Activated T-cell treated with anti-CD3 and anti-CD28 coated beads, Interleukin-2, amount 50 U/mL, for 4 hours (primary cell): Measurements from ENCODE around the gene CEP72. TPM values are rescaled to one million over a fixed set of nuclear protein-coding genes. Genes with fewer than 3 reads are reported as not detected.

Experiments
- ATAC-seq, 2 donors: fragments of 200-7000 bp; cut with Tn5 transposase; one replicate each; pipeline ENCODE4 v1.10.0; 2021
- DNase-seq: peaks from one replicate; pipeline ENCODE4 v3.0.0-alpha.2; 2020
- H3K27me3 Mint-ChIP-seq: one replicate; pipeline ENCODE4 v1.8.0; 2021; ENCODE audit warnings: low read depth, mixed read lengths
- H3K36me3 Mint-ChIP-seq: one replicate; pipeline ENCODE4 v1.8.0; 2022; ENCODE audit warnings: mixed read lengths; ENCODE audit not compliant: insufficient read depth
- H3K4me1 Mint-ChIP-seq: one replicate; pipeline ENCODE4 v1.8.0; 2021; ENCODE audit warnings: low read depth, mixed read lengths
- H3K4me3 Mint-ChIP-seq: one replicate; pipeline ENCODE4 v1.8.0; 2021; ENCODE audit warnings: mild to moderate bottlenecking, moderate library complexity, mixed read lengths
- H3K9me3 Mint-ChIP-seq: one replicate; pipeline ENCODE4 v1.8.0; 2021; ENCODE audit warnings: mixed read lengths
- total RNA-seq, 3 donors: library from RNA; stranded (reverse); gene quantifications; one replicate each; pipeline ENCODE4 v1.2.1, GENCODE V29; 2021

The CEP72 gene
- total RNA-seq, 3 donors from 2014 or later: 19.7 to 20.4 (median 19.9) TPM

DNA sequence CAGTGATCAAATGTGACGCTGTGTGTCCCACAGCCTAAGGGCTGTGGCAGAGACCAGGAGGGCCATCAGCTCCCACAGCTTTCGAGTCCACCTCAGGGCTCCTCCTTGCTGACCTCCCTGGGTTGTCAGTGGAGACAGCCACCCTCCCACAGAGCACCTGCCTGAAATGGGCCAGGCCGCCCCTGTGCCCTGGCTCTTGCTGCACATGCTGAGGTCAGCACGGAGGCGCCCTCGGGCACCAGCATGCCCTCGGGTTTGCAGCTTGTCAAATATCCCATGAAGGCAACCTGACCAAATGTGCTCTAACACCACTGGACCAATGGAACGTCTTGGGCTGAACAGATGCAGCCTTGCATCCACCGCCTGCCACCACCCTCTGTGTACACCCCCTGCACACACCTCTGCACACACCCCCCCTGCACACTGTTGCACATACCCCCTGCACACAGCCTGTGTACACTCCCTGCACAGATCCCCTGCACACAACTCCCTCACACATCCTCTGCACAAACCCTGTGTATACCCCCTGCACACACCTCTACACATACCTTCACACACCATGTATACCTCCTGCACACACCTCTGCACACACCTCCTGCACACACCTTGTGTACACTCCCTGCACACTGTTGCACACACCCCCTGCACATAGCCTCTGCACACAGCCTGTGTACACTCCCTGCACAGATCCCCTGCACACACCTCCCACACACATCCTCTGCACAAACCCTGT, 2.0 kb upstream of the CEP72 start:
- H3K27me3 Mint-ChIP-seq: peaks cover 18% of the 10 kb centered on the region
- DNase-seq (no peak), ATAC-seq (no peak)
- H3K4me3 Mint-ChIP-seq: peak overlapping the region; percentile 80
- no peaks in the 10 kb centered on the region for H3K36me3 Mint-ChIP-seq
- H3K4me1 Mint-ChIP-seq: peaks cover 29% of the 10 kb centered on the region
- no peaks in the 10 kb centered on the region for H3K9me3 Mint-ChIP-seq

DNA sequence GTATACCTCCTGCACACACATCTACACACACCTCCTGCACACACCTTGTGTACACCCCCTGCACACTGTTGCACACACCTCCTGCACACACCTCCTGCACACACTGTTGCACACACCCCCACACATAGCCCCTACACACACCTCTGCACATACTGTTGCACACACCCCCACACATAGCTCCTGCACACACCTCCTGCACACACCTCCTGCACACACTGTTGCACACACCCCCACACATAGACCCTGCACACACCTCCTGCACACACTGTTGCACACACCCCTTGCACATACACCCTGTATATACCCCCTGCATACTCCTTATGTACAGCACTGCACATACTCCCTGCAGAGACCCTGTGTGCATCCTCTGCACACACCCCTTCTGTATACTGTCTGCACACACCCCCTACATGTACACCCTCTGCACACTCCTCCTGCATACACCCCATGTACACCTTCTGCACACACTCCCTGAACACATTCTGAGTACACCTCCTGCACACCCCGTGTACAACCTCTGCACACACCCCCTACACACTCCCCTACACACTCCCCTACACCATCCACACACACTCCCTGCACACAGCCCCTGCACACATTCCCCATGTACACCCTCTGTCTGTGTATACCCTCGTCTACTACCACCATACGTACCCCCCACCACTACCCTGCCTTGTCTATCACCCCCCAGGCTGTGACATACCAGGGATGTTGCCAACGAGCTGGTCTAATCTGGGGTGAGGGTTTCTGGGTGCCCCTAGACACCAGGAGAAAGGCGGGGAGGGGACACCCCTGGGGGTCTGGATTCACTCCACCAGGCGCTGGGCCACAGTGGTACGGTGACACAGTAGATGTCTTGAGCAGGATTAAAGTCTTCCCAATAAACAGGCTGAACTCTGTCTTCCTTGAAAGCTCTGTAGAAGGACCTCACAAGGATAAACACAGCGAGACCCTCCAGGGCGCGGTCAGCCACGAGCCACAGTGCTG, 1.1 kb upstream of the CEP72 start:
- peaks cover 34% of the 10 kb centered on the region for H3K4me1 Mint-ChIP-seq
- no peaks in the 10 kb centered on the region for H3K9me3 Mint-ChIP-seq
- DNase-seq: no peak
- no peak for ATAC-seq
- H3K4me3 Mint-ChIP-seq: peak overlapping the region; percentile 80
- H3K36me3 Mint-ChIP-seq: peaks cover 6% of the 10 kb centered on the region
- H3K27me3 Mint-ChIP-seq: peaks cover 14% of the 10 kb centered on the region

DNA sequence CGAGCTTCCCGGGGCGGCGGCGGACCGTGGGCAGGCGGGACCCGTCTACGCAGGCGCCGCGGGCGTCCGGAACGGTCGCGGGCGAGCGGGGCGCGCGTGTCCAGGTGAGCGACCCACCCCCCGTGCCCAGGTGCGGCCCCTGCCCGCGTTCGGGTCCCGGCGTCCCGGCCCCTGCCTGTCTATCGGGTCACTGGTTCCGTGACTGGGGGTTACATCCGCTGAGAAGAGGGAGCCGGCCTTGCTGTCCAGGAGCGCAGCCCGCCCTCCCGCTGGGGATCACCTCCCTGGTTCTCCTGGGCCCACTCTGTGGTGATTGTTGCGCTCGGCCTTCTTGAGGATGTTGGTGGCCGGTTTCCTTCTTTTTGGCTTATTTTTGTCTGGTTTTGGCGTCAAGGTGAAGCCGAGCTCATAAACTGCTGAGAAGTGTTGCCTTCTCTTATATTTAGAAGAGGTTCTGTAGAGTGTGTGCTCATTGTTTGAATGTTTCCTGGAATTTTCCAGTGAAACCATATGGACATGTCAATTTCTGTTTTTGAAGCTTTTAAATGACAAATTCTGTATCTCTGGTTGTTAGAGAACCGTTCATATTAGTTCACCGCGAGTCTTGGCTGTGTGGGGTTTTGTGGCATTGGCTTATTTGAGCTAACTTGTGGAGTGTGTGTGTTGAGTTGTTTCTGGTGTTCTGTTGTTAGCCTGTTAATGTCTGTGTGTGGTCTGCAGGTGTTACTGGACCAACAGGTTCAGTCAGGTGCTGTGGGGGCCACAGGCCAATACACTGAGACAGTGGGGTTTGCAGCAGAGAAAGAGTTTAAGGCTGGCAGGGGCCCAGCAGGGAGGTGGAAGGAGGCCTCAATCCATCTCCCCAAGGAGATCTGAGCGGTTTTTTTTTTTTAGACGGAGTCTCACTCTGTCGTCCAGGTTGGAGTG, 621 bp downstream of the CEP72 start:
- Mint-ChIP-seq H3K9me3 (no peaks in the 10 kb centered on the region), H3K36me3 (peaks cover 6% of the 10 kb centered on the region), H3K27me3 (peaks cover 4% of the 10 kb centered on the region), H3K4me1 (peaks cover 27% of the 10 kb centered on the region), H3K4me3 (peak overlapping the region; percentile 98)
- DNase-seq: peak; percentile 14
- peak; percentile 42 to 46 for ATAC-seq

DNA sequence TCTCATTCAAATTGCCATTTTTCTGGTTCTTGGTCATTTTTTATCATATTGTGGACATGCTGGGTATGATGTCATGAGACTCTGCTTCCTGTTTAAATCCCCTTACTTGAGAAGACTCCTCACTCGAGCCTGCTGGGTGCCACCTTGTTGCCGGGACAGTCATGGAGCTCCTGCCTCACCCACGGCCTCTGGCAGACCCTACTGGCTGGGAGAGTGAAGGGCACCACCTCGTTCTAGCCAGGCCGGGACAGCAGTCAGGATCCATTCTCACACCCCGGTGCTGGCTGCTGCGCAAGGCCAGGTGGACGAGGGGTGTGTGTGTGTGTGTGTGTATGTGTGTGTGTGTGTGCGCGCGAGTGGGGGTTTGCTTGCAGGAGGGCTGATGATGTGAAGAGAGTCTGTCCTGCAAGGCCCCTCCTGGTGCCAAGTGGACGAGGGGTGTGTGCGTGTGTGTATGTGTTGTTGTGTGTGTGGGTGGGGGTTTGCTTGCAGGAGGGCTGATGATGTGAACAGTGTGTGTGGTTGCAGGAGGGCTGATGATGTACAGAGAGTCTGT, 4.4 kb downstream of the CEP72 start:
- peaks cover 22% of the 10 kb centered on the region for H3K36me3 Mint-ChIP-seq
- peaks cover 19% of the 10 kb centered on the region for H3K4me1 Mint-ChIP-seq
- ATAC-seq (no peak), DNase-seq (no peak)
- H3K9me3 Mint-ChIP-seq: no peaks in the 10 kb centered on the region
- no peaks in the 10 kb centered on the region for H3K27me3 Mint-ChIP-seq
- no peak overlapping the region for H3K4me3 Mint-ChIP-seq

DNA sequence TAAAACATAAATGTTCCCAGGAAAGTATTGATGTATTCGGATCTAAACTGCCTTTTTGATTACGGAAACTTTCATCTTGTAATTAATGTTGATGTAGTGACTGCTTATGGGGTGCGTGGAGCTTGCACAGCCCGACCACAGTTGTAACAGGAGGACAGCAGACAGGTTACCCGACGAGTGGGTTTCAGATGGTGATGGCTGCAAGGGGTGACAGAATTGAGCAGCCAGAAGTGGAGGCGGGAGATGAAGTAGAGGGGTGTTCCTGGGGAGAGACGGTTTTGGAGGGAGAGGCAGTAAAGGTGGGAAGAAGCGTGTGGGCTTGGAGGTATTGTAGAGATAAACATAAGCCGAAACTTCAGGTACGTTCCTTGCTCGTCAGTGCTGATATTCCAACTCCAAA, 5.8 kb downstream of the CEP72 start:
- ATAC-seq (no peak), DNase-seq (no peak)
- Mint-ChIP-seq H3K27me3 (no peaks in the 10 kb centered on the region), H3K4me3 (no peak overlapping the region), H3K36me3 (peaks cover 27% of the 10 kb centered on the region), H3K4me1 (peaks cover 15% of the 10 kb centered on the region), H3K9me3 (no peaks in the 10 kb centered on the region)

DNA sequence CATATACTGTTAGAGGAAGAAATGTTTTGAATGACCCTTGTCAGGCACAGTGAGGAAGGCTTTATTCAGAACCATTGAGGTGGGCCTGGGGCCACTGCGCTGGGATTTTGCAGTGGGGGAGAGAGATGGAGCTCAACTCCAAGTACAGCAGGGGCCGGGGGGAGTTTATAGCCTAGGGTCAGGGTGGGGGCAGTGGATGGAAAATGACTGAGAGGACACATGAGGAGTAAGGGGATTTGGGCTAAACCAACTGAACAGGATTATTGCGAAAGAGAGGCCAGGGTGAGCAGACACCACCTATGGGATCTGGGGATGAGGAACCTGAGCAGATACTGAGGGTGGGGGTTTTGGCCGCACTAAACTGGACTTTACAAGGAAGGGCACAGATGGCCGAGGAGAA, 6.3 kb downstream of the CEP72 start:
- H3K9me3 Mint-ChIP-seq: no peaks in the 10 kb centered on the region
- H3K4me1 Mint-ChIP-seq: peaks cover 12% of the 10 kb centered on the region
- no peak overlapping the region for H3K4me3 Mint-ChIP-seq
- DNase-seq (no peak), ATAC-seq (no peak)
- H3K36me3 Mint-ChIP-seq: peaks cover 27% of the 10 kb centered on the region
- no peaks in the 10 kb centered on the region for H3K27me3 Mint-ChIP-seq

DNA sequence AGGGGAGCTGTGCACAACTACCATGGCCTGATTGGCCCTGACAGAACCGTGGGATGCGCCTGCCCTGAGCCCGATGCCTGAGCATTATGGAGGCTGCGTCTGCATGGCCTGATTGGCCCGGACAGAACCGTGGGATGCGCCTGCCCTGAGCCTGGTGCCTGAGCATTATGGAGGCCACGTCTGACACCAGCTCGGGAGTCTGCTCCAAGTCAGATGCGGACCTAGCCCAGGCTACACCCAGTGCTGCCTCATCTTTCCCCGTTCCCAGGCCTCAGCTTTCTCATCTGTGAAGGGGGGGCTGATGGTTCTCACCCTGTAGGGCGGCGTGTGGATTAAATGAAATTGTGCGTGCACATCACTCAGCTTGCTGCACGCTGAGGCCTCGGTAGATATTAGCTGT, 7.3 kb downstream of the CEP72 start:
- Mint-ChIP-seq H3K27me3 (no peaks in the 10 kb centered on the region), H3K36me3 (peaks cover 27% of the 10 kb centered on the region), H3K9me3 (no peaks in the 10 kb centered on the region), H3K4me1 (peaks cover 9% of the 10 kb centered on the region), H3K4me3 (no peak overlapping the region)
- ATAC-seq (no peak), DNase-seq (no peak)

DNA sequence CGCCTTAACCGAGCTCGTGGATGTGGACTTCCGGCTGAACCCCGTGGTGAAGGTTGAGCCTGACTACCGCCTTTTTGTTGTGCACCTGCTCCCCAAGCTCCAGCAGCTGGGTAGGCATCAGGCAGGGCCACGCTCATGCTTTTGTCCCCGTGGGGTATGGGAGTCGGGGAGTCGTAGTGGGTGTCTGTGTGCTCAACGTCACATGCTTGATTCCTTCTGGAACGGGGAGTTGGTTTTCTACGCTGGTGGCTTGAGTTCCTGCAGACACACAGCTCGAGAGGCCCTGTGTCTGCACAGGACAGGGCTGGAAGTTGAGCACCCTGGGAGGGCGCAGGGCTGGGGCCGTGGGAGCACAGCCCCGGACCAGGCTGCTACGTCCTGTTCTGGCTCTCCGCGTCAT, 8.0 kb downstream of the CEP72 start:
- Mint-ChIP-seq H3K4me3 (no peak overlapping the region), H3K27me3 (no peaks in the 10 kb centered on the region), H3K36me3 (peaks cover 31% of the 10 kb centered on the region), H3K9me3 (no peaks in the 10 kb centered on the region), H3K4me1 (peaks cover 5% of the 10 kb centered on the region)
- no peak for ATAC-seq
- DNase-seq: no peak

DNA sequence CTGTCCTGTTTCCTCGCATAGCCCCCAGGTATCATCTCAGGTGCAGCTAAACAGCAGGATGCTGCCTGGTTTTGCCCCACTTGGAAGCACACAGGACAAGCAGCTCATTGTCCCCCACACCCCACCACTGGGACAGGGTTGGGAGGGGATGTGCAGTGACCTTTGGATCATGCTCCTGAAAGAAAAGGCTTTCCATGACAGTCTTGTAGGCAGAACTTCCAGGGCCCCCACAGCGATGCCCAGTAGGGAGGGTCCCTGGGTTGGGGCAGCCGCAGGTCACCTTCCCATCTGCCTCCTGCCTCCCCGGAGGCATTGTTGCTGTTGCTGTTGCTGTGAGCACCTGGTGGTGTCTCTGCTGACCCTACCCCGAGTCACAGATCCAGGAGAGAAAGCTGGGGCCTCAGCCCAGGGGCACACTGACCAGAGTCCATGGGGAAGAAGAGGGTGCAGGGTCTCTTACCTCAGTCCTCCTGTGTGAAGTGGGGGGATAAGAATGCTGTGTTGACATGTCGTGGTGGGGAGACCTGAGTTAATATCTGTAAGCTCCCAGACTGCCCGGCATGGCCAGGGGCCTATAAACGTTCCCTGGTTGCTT, 8.5 kb downstream of the CEP72 start:
- H3K36me3 Mint-ChIP-seq: peaks cover 32% of the 10 kb centered on the region
- ATAC-seq (no peak), DNase-seq (no peak)
- H3K4me1 Mint-ChIP-seq: peaks cover under 1% of the 10 kb centered on the region
- no peak overlapping the region for H3K4me3 Mint-ChIP-seq
- H3K9me3 Mint-ChIP-seq: no peaks in the 10 kb centered on the region
- H3K27me3 Mint-ChIP-seq: no peaks in the 10 kb centered on the region

DNA sequence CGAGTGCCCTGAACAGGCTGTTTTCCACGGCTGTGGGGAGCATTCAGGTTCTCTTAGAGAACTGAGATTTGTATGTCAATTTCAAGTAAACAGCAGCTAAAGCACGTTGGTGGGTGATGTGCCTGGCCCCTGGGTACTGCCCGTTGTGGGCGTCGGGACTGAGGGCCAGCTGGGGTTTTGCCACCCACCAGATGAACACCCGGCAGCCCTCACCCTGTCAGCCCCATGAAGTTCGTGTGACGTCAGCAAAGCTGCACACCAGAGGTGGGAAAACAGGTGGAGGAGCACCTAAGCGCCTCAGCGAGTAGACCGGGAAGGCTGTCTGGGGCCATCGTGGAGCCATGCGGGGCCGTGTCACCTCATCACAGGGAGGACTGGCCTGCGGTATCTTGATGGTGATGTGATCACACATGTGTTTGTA, 9.2 kb downstream of the CEP72 start:
- Mint-ChIP-seq H3K36me3 (peaks cover 37% of the 10 kb centered on the region), H3K4me1 (no peaks in the 10 kb centered on the region), H3K9me3 (no peaks in the 10 kb centered on the region), H3K4me3 (no peak overlapping the region), H3K27me3 (no peaks in the 10 kb centered on the region)
- ATAC-seq (no peak), DNase-seq (no peak)

DNA sequence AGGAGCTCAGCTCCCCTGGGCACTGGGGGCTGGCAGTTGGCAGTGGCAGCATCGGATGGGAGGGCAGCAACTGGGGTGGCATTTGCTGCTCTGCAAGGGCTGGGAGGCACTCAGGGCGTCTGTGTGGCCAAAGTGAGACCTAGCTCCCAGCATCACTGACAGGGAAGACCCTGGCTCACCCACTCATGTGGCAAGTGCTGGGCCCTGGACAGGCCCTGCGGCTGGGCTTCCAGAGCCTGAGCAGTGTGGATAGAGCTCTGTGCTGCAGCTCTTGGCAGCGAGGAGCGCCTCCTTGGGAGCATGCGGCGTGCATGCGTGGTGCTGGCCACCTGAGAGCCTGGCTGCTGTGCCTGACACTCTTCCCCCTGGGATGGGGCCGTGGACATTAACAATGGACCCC, 10.2 kb downstream of the CEP72 start:
- peaks cover 1% of the 10 kb centered on the region for H3K4me1 Mint-ChIP-seq
- no peak for ATAC-seq
- DNase-seq: no peak
- H3K27me3 Mint-ChIP-seq: no peaks in the 10 kb centered on the region
- H3K4me3 Mint-ChIP-seq: no peak overlapping the region
- no peaks in the 10 kb centered on the region for H3K9me3 Mint-ChIP-seq
- H3K36me3 Mint-ChIP-seq: peaks cover 43% of the 10 kb centered on the region

DNA sequence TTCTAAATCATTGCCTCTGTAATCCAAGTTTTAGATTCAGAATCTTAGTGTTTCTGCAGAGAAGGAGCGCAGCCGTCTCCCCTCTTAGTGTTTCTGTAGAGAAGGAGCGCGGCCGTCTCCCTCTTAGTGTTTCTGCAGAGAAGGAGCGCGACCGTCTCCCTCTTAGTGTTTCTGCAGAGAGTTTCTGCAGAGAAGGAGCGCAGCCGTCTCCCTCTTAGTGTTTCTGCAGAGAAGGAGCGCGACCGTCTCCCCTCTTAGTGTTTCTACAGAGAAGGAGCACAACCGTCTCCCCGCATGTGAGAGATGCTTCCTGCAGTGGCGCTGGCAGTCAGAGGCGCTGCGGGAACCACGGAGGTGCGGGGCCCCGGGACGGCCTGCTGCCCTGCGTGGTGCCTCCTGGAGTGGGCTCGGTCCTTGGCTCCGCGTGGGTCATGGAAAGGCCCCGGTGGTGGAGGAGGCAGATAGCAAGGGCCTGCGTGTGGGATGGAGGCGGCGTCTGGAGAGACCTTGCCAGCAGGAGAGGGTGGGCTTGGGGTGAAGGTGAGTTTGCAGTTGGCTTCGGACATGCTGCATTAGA, 10.9 kb downstream of the CEP72 start:
- ATAC-seq (no peak), DNase-seq (no peak)
- H3K4me1 Mint-ChIP-seq: peaks cover 1% of the 10 kb centered on the region
- H3K4me3 Mint-ChIP-seq: no peak overlapping the region
- H3K36me3 Mint-ChIP-seq: peaks cover 45% of the 10 kb centered on the region
- no peaks in the 10 kb centered on the region for H3K9me3 Mint-ChIP-seq
- H3K27me3 Mint-ChIP-seq: no peaks in the 10 kb centered on the region

DNA sequence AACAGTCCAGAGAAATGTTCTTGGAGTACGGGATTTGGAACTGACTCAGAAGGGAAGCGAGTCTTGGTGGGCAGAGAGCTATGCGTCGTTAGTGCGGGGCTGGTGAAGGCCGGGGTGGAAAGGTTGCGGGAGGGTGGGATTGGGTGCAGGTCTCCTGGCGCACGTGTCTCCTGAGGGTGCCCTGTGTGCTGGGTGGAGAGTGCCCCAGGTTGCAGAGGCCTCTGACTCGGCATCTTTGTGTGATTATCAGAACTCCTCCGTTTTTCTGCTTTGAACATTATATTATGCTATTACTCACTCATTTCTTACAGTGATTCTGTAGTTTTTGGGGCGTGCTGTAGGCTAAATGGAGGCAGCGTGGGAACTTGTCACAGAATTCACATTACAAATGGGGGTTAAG, 11.4 kb downstream of the CEP72 start:
- Mint-ChIP-seq H3K9me3 (no peaks in the 10 kb centered on the region), H3K4me1 (peaks cover 1% of the 10 kb centered on the region), H3K36me3 (peaks cover 40% of the 10 kb centered on the region), H3K27me3 (no peaks in the 10 kb centered on the region), H3K4me3 (no peak overlapping the region)
- ATAC-seq (no peak), DNase-seq (no peak)
